Measurements from ENCODE around the gene NAA50.

Gene NAA50

DNA sequence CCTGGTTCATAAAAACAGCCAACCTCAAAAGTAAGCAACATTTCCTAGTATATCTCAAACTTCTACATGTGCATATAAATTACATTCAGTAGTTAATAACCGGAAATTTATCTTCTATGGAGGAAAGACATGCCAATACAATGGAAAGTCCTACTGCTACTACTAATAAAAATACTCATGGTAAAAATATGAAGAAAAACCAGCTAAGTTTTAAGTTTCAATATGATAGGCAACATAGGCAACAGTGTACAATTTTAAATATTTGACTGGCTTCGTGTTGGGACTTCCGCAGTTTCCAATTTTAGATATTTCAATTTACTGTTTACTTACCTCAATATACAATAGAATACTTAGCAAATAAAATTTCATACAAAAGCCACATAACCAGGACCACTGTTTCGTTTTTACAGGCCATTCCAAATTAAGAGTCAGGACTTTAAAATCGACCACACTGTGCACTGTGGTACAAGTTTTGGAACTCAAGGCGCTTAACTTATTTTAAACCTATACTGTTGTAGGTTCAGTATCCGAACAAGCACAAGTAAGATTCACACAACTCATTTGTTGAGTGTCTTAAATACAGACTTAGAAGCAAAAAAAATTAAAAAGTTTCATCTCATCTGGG lies 2.9 kb downstream of the NAA50 start:
- no peak overlapping the region for H3K4me3 ChIP-seq (ENCODE audit: low read depth, low read length)
- TF ChIP-seq, protein P1, sequence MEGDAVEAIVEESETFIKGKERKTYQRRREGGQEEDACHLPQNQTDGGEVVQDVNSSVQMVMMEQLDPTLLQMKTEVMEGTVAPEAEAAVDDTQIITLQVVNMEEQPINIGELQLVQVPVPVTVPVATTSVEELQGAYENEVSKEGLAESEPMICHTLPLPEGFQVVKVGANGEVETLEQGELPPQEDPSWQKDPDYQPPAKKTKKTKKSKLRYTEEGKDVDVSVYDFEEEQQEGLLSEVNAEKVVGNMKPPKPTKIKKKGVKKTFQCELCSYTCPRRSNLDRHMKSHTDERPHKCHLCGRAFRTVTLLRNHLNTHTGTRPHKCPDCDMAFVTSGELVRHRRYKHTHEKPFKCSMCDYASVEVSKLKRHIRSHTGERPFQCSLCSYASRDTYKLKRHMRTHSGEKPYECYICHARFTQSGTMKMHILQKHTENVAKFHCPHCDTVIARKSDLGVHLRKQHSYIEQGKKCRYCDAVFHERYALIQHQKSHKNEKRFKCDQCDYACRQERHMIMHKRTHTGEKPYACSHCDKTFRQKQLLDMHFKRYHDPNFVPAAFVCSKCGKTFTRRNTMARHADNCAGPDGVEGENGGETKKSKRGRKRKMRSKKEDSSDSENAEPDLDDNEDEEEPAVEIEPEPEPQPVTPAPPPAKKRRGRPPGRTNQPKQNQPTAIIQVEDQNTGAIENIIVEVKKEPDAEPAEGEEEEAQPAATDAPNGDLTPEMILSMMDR (IDR thresholded peaks at IDR 0.05; ENCODE audit: control insufficient read depth, extremely low read depth, insufficient read depth) = no peak
- no peak for DNase-seq (ENCODE audit: low read depth)

DNA sequence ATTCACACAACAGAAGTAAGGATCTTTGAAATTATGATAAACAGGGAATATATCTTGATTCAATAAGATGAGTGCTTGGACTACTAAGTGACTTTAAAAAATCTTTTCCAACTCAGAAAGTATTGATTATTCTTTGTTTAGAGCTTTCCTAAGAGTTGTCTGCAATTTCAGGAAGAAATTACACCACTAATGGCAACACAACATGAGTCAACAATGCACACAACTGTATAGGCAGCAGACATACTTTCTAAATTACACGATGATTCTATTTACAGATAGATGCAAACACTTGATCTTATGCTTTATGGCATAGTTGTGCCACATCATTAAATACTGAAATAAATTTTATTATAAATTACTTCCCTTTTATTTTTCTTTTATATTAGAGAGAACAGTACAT lies 4.4 kb downstream of the NAA50 start:
- TF ChIP-seq, protein P1 (IDR thresholded peaks at IDR 0.05; ENCODE audit: control insufficient read depth, extremely low read depth, insufficient read depth) = no peak
- DNase-seq (ENCODE audit: low read depth) = no peak

DNA sequence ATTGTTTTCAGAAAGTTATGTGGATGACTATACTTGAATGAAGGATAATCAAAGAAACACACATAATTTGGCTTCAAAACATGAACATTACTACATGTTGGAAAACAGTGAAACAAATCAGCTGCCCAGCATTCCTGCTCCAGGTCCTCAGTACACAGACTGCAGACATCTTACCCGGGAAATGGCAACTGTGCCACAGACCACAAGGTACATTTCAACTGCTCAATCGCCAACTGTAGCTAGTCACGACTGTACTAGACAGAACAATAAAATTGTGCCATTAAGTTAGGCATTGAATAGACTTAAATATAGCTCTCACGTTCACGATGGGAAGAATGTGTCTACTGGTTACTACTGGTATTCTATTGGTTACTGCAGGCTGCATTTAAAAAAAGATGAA lies 5.0 kb downstream of the NAA50 start:
- TF ChIP-seq, protein P1 (IDR thresholded peaks at IDR 0.05; ENCODE audit: control insufficient read depth, extremely low read depth, insufficient read depth) = no peak
- no peak overlapping the region for H3K4me3 ChIP-seq (ENCODE audit: low read depth, low read length)
- no peak for DNase-seq (ENCODE audit: low read depth)

More for the DNA sequence above, 4.4 kb downstream of the NAA50 start:
- H3K4me3 ChIP-seq (ENCODE audit: low read depth, low read length) = no peak overlapping the region

GRCh38 chr3:113736548-113737089 lies 9.4 kb downstream of the NAA50 start:
- DNase-seq (ENCODE audit: low read depth) = no peak
- TF ChIP-seq, protein P1 (IDR thresholded peaks at IDR 0.05; ENCODE audit: control insufficient read depth, extremely low read depth, insufficient read depth) = peak; percentile 58
- H3K4me3 ChIP-seq (ENCODE audit: low read depth, low read length) = no peak overlapping the region

GRCh38 chr3:113731694-113732093 lies 14.4 kb downstream of the NAA50 start:
- H3K4me3 ChIP-seq (ENCODE audit: low read depth, low read length) = no peak overlapping the region
- TF ChIP-seq, protein P1 (IDR thresholded peaks at IDR 0.05; ENCODE audit: control insufficient read depth, extremely low read depth, insufficient read depth) = no peak
- DNase-seq (ENCODE audit: low read depth) = no peak

DNA sequence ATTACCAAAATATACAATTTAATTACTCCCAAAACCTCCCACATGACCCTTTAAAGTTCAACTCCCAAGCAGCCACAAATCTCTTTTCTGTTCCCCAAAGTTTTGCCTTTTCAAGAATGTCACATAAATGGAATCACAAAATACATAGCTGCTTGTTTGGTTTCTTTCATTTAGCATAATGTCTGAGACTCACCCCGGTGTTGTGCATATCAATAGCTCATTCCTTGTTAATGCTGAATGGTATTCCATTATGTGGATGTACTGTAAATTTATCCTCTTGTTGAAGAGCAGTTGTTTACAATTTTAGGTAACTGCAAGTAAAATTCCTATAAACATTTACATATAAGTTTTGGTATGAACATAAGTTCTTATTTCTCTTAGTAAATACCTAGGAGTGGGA lies 15.5 kb downstream of the NAA50 start:
- TF ChIP-seq, protein P1 (IDR thresholded peaks at IDR 0.05; ENCODE audit: control insufficient read depth, extremely low read depth, insufficient read depth) = no peak
- DNase-seq (ENCODE audit: low read depth) = no peak
- H3K4me3 ChIP-seq (ENCODE audit: low read depth, low read length) = no peak overlapping the region

- no peak for DNase-seq (ENCODE audit: low read depth)
- no peak overlapping the region for H3K4me3 ChIP-seq (ENCODE audit: low read depth, low read length)
These were observed 17.4 kb downstream of the NAA50 start for GRCh38 chr3:113728661-113729060.

More at GRCh38 chr3:113728661-113729060, 17.4 kb downstream of the NAA50 start:
- TF ChIP-seq, protein P1 (IDR thresholded peaks at IDR 0.05; ENCODE audit: control insufficient read depth, extremely low read depth, insufficient read depth) = no peak

Data from LNCaP clone FGC (cell line).